Bone marrow (tissue), 2 donors: ENCODE data around the gene B4GALT5.
"Not testable (repeated sequence)": the region's sequence is repeated elsewhere in the genome, so short reads cannot be mapped to it uniquely, and the experiment has no call there.

Experiments used
- DNase-seq, 2 donors: peaks; one replicate each; lab custom pipeline; 2025; lab: John Stamatoyannopoulos, UW

The B4GALT5 gene

GRCh38 chr20:49679634-49680033, 34.0 kb downstream of the B4GALT5 start:
- DNase-seq = no peak

GRCh38 chr20:49677777-49678758, 35.6 kb downstream of the B4GALT5 start:
- DNase-seq = no peak

GRCh38 chr20:49676581-49677291, 36.9 kb downstream of the B4GALT5 start:
- DNase-seq = peak in 1 of 2 donors; percentile 88

- no peak for DNase-seq
These were observed 38.1 kb downstream of the B4GALT5 start for GRCh38 chr20:49675368-49676151.

- no peak for DNase-seq
These were observed 39.0 kb downstream of the B4GALT5 start for GRCh38 chr20:49674383-49675352.

- DNase-seq = no peak
These were observed 41.5 kb downstream of the B4GALT5 start for GRCh38 chr20:49672096-49672664.

GRCh38 chr20:49671433-49671832, 42.2 kb downstream of the B4GALT5 start:
- DNase-seq = no peak

GRCh38 chr20:49669601-49670189, 44.0 kb downstream of the B4GALT5 start:
- peak in 1 of 2 donors; percentile 12 for DNase-seq

GRCh38 chr20:49668878-49669195, 44.8 kb downstream of the B4GALT5 start:
- not testable (repeated sequence) for DNase-seq

GRCh38 chr20:49668181-49668877, 45.3 kb downstream of the B4GALT5 start:
- DNase-seq = no peak

- DNase-seq = no peak
These were observed 46.8 kb downstream of the B4GALT5 start for GRCh38 chr20:49666911-49667310.

- no peak for DNase-seq
These were observed 47.9 kb downstream of the B4GALT5 start for GRCh38 chr20:49665796-49666195.

- no peak for DNase-seq
These were observed 48.9 kb downstream of the B4GALT5 start for GRCh38 chr20:49664612-49665313.

- no peak for DNase-seq
These were observed 50.6 kb downstream of the B4GALT5 start for GRCh38 chr20:49663112-49663511.

GRCh38 chr20:49661560-49662329, 51.9 kb downstream of the B4GALT5 start:
- DNase-seq = no peak

GRCh38 chr20:49660912-49661311, 52.8 kb downstream of the B4GALT5 start:
- no peak for DNase-seq

- DNase-seq = no peak
These were observed 54.6 kb downstream of the B4GALT5 start for GRCh38 chr20:49659056-49659455.

- no peak for DNase-seq
These were observed 55.2 kb downstream of the B4GALT5 start for GRCh38 chr20:49658508-49658907.
